HEK293 (cell line): Measurements from ENCODE around the gene MRS2.

ENCODE experiments used
- PRDM1 ChIP-seq: fragments of 450-650 bp; formaldehyde crosslinking; IDR thresholded peaks from 2 replicates; pipeline ENCODE4; 2016; ENCODE audit warnings: missing biosample characterization, missing genetic modification characterization
- YY1 ChIP-seq: fragments of 450-650 bp; formaldehyde crosslinking; IDR thresholded peaks from 2 replicates; pipeline ENCODE4 v1.5.1; 2018; ENCODE audit warnings: missing biosample characterization, missing genetic modification characterization
- ZBTB1 ChIP-seq: fragments of 450-650 bp; formaldehyde crosslinking; IDR thresholded peaks from 2 replicates; pipeline ENCODE4 v1.5.1; 2016; ENCODE audit warnings: missing biosample characterization, missing genetic modification characterization
- ZEB2 ChIP-seq: fragments of 450-650 bp; formaldehyde crosslinking; IDR thresholded peaks from 2 replicates; pipeline ENCODE4 v1.5.1; 2016; ENCODE audit warnings: missing biosample characterization, missing genetic modification characterization
- ZNF184 ChIP-seq: fragments of 450-650 bp; IDR thresholded peaks from 2 replicates; pipeline ENCODE4 v1.5.1; 2018; ENCODE audit warnings: missing biosample characterization, mild to moderate bottlenecking, missing genetic modification characterization
- ZNF24 ChIP-seq: fragments of 450-650 bp; formaldehyde crosslinking; IDR thresholded peaks from 2 replicates; pipeline ENCODE4 v1.5.1; 2016; ENCODE audit warnings: missing biosample characterization, missing genetic modification characterization
- ZNF416 ChIP-seq: fragments of 450-650 bp; formaldehyde crosslinking; IDR thresholded peaks from 2 replicates; pipeline ENCODE4 v1.5.1; 2016; ENCODE audit warnings: missing biosample characterization, missing genetic modification characterization
- ZNF473 ChIP-seq: fragments of 450-650 bp; formaldehyde crosslinking; IDR thresholded peaks from 2 replicates; pipeline ENCODE4 v1.5.1; 2017; ENCODE audit warnings: missing biosample characterization, missing genetic modification characterization
- ZNF558 ChIP-seq: fragments of 450-650 bp; formaldehyde crosslinking; IDR thresholded peaks from 2 replicates; pipeline ENCODE4 v1.5.1; 2016; ENCODE audit warnings: missing biosample characterization, missing genetic modification characterization
- ZNF785 ChIP-seq: fragments of 450-650 bp; formaldehyde crosslinking; IDR thresholded peaks from 2 replicates; pipeline ENCODE4 v1.5.1; 2016; ENCODE audit warnings: missing biosample characterization, missing genetic modification characterization
- TF ChIP-seq, protein P1 (sequence below): fragments of 450-650 bp; formaldehyde crosslinking; IDR thresholded peaks from 2 replicates; pipeline ENCODE4 v1.5.1; 2016; ENCODE audit warnings: missing biosample characterization, missing genetic modification characterization
- TF ChIP-seq, protein P2 (sequence below): fragments of 450-650 bp; formaldehyde crosslinking; IDR thresholded peaks from 2 replicates; pipeline ENCODE4 v1.5.1; 2016; ENCODE audit warnings: missing biosample characterization, missing genetic modification characterization
- TF ChIP-seq, protein P3 (sequence below): fragments of 450-650 bp; formaldehyde crosslinking; IDR thresholded peaks from 2 replicates; pipeline ENCODE4 v1.5.1; 2016; ENCODE audit warnings: missing biosample characterization, missing genetic modification characterization

DNA sequence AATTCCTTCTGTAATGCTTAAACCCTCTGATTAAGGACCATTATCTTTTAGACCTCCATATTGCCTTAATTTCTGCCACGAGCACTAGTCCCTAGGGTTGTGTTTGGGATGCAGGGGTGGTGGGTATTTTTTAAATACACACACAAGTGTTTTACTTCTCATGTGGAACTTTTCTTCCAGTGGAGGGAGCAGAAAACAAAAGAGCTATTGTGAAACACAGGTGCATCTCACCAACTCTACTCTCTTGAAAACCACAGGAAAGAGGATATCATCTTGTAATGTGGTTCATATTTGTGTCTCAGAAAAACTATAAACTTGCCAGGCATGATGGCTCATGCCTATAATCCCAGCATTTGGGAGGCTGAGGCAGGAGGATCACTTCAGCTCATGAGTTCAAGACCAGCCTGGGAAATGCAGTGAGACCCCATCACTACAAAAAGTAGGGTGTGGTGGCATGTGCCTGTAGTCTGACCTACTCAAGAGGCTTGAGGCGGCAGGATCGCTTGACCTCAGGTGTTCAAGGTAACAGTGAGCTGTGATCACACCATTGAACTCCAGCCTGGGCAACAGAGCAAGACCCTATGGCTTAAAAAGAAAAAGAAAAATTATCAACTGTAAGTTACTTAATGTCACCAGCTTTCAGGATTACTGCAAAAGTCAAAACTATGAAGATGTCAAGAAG lies 37.3 kb downstream of the MRS2 start:
- TF ChIP-seq ZNF473 (no peak), ZBTB1 (tag by site-specific recombination) (no peak), ZNF184 (tag by site-specific recombination) (no peak), ZNF558 (no peak), ZNF416 (tag by site-specific recombination) (no peak), YY1 (tag by site-specific recombination) (no peak), ZNF785 (tag by site-specific recombination) (no peak), ZEB2 (tag by site-specific recombination) (no peak), ZNF24 (no peak), PRDM1 (no peak)
- TF ChIP-seq, protein P1, sequence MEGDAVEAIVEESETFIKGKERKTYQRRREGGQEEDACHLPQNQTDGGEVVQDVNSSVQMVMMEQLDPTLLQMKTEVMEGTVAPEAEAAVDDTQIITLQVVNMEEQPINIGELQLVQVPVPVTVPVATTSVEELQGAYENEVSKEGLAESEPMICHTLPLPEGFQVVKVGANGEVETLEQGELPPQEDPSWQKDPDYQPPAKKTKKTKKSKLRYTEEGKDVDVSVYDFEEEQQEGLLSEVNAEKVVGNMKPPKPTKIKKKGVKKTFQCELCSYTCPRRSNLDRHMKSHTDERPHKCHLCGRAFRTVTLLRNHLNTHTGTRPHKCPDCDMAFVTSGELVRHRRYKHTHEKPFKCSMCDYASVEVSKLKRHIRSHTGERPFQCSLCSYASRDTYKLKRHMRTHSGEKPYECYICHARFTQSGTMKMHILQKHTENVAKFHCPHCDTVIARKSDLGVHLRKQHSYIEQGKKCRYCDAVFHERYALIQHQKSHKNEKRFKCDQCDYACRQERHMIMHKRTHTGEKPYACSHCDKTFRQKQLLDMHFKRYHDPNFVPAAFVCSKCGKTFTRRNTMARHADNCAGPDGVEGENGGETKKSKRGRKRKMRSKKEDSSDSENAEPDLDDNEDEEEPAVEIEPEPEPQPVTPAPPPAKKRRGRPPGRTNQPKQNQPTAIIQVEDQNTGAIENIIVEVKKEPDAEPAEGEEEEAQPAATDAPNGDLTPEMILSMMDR (tag by site-specific recombination), result no peak
- TF ChIP-seq, protein P2, sequence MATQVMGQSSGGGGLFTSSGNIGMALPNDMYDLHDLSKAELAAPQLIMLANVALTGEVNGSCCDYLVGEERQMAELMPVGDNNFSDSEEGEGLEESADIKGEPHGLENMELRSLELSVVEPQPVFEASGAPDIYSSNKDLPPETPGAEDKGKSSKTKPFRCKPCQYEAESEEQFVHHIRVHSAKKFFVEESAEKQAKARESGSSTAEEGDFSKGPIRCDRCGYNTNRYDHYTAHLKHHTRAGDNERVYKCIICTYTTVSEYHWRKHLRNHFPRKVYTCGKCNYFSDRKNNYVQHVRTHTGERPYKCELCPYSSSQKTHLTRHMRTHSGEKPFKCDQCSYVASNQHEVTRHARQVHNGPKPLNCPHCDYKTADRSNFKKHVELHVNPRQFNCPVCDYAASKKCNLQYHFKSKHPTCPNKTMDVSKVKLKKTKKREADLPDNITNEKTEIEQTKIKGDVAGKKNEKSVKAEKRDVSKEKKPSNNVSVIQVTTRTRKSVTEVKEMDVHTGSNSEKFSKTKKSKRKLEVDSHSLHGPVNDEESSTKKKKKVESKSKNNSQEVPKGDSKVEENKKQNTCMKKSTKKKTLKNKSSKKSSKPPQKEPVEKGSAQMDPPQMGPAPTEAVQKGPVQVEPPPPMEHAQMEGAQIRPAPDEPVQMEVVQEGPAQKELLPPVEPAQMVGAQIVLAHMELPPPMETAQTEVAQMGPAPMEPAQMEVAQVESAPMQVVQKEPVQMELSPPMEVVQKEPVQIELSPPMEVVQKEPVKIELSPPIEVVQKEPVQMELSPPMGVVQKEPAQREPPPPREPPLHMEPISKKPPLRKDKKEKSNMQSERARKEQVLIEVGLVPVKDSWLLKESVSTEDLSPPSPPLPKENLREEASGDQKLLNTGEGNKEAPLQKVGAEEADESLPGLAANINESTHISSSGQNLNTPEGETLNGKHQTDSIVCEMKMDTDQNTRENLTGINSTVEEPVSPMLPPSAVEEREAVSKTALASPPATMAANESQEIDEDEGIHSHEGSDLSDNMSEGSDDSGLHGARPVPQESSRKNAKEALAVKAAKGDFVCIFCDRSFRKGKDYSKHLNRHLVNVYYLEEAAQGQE (tag by site-specific recombination), result no peak
- TF ChIP-seq, protein P3, sequence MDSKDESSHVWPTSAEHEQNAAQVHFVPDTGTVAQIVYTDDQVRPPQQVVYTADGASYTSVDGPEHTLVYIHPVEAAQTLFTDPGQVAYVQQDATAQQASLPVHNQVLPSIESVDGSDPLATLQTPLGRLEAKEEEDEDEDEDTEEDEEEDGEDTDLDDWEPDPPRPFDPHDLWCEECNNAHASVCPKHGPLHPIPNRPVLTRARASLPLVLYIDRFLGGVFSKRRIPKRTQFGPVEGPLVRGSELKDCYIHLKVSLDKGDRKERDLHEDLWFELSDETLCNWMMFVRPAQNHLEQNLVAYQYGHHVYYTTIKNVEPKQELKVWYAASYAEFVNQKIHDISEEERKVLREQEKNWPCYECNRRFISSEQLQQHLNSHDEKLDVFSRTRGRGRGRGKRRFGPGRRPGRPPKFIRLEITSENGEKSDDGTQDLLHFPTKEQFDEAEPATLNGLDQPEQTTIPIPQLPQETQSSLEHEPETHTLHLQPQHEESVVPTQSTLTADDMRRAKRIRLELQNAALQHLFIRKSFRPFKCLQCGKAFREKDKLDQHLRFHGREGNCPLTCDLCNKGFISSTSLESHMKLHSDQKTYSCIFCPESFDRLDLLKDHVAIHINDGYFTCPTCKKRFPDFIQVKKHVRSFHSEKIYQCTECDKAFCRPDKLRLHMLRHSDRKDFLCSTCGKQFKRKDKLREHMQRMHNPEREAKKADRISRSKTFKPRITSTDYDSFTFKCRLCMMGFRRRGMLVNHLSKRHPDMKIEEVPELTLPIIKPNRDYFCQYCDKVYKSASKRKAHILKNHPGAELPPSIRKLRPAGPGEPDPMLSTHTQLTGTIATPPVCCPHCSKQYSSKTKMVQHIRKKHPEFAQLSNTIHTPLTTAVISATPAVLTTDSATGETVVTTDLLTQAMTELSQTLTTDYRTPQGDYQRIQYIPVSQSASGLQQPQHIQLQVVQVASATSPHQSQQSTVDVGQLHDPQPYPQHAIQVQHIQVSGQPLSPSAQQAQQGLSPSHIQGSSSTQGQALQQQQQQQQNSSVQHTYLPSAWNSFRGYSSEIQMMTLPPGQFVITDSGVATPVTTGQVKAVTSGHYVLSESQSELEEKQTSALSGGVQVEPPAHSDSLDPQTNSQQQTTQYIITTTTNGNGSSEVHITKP (tag by site-specific recombination), result no peak
